GM18951 (cell line): ENCODE results near the gene PLEKHH1.
"Not testable (repeated sequence)": the region's sequence is repeated elsewhere in the genome, so short reads cannot be mapped to it uniquely, and the experiment has no call there.

Experiments used
- POLR2A ChIP-seq: IDR thresholded peaks from 4 replicates; pipeline ENCODE4 v1.6.1; 2011; ENCODE audit warnings: mild to moderate bottlenecking; ENCODE audit not compliant: insufficient read length, insufficient read depth; ENCODE audit errors: extremely low read depth
- in situ Hi-C: fragments of 300-500 bp; cut with MboI; formaldehyde crosslinking; loops from one replicate; pipeline ENCODE4 v1.12.0; 2022; ENCODE audit warnings: low sequenced_read_pairs, mixed read lengths, inconsistent platforms; ENCODE audit not compliant: unreplicated experiment

Gene PLEKHH1

DNA sequence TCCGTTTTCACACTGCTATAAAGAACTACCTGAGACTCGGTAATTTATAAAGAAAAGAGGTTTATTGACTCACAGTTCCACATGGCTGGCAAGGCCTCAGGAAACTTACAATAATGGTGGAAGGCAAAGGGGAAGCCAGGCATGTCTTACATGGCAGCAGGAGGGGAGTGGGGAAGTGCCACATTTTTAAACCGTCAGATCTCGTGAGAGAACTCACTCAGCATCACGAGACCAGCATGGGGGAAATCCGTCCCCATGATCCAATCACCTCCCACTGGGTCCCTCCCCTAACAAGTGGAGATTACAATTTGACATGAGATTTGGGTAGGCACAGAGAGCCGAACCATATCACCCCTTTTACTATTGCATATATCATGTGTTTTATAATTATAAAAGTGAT lies 69.0 kb downstream of the PLEKHH1 start:
- in situ Hi-C loops = no loop called here
- TF ChIP-seq POLR2A = no peak

DNA sequence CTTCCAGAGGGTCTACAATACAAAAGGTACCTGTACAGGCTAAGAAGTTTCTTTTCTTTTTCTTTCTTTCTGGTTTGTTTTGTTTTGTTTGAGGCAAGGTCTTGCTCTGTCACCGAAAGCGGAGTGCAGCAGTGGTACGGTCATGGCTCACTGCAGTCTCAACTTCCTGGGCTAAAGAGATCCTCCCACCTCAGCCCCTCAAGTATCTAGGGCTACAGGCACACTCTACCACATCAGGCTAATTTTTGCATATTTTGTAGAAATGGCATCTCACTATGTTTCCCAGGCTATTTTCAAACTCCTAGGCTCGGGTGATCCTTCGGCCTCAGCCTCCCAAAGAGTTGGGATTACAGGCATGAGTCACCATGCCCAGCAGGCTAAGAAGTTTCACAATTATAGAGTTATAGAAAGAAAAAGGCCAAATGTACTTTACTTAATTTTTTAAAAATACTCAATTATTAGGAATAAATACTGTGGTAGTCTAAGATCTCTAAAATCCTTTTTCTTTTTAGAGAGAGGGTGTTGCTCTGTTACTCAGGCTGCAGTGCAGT lies 70.0 kb downstream of the PLEKHH1 start:
- TF ChIP-seq POLR2A = no peak
- in situ Hi-C loops = no loop called here

DNA sequence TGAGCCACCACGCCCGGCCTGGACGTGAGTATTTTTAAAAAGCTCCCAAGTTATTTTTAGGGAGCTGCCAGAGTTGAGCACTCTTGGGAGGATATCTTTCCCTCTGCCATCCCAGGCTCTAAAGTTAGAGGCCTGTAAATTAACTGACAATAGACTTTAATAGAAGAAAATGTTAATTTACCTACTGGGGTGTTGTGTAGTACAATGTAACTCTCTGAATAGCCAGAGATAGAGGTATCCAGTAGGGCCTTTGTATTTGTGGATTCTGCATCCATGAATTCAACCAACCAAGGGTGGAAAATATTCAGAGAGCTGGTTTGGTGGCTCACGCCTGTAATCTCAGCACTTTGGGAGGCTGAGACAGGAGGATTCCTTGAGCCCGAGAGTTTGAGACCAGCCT lies 74.6 kb downstream of the PLEKHH1 start:
- in situ Hi-C loops = no loop called here
- no peak for TF ChIP-seq POLR2A

DNA sequence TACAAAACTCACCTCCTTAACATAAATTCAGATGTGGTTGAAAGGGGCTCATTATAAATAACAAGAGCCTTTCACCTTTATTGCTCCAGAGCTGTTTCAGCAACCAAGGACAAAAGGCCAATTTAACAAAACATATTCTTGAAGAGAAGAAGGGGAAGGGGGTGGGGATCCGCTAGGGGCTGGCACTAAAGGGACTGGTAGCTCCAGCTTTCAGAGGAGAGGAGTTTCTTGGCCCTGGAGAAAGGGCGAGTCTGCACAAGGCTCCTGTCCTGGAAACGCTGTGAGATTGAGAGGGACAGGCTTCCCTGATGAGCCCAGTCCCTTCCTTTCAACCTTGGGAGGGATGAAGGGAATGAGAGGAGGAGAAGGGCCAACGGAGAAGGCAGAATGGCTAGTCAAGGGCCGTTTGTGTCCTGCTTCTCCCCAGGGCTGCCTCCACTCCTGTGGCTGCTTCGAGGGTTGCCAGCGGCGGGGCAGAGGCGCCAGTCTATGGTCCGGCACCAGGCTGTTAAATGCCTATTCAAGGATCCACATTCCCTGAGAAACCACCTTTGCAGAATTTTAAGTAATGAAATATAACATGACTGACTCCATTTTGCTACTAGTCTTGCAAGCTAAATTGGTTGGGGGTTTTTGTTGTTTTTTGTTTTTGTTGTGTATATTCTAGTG lies 76.7 kb downstream of the PLEKHH1 start:
- in situ Hi-C loops = no loop called here
- no peak for TF ChIP-seq POLR2A

DNA sequence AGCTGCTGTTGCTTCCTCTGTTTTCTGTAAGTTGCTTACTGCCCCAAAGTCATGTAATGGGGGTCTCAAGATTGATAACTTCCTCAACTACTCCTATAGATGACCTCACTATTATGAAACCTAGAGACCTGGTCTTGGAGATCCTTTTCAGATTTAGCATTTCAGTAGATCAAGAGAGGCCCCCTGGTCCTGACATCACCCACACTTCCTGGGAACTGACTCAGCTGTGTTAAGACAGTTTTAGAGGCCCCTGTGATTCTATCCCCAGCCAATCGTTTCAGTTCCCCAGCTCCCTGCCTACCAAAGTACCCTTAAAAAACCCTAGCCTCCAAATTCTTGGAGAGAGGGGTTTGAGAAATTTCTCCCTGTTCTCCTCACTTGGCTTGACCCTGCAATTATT lies 77.4 kb downstream of the PLEKHH1 start:
- in situ Hi-C loops = no loop called here
- TF ChIP-seq POLR2A = no peak

DNA sequence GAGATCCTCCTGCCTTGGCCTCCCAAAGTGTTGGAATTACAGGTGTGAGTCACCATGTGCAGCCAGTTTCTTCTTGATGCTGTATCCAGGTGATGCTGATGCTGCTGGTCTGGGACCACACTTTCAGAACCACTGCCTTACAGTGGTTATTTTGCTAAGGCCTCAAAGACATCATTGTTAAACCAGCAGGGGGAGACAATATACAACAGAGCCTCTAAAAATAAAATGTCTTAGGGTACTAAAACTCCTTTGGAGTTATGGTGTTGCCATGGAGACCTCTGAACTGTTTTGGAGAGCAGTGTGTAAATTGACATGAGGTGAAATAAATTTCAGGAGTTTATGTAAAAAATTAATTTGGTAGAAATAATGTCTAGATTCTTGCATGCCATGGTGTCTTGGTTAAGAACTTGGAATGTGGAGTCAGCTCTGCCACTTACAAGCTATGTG lies 85.5 kb downstream of the PLEKHH1 start:
- in situ Hi-C loops = no loop called here
- no peak for TF ChIP-seq POLR2A

DNA sequence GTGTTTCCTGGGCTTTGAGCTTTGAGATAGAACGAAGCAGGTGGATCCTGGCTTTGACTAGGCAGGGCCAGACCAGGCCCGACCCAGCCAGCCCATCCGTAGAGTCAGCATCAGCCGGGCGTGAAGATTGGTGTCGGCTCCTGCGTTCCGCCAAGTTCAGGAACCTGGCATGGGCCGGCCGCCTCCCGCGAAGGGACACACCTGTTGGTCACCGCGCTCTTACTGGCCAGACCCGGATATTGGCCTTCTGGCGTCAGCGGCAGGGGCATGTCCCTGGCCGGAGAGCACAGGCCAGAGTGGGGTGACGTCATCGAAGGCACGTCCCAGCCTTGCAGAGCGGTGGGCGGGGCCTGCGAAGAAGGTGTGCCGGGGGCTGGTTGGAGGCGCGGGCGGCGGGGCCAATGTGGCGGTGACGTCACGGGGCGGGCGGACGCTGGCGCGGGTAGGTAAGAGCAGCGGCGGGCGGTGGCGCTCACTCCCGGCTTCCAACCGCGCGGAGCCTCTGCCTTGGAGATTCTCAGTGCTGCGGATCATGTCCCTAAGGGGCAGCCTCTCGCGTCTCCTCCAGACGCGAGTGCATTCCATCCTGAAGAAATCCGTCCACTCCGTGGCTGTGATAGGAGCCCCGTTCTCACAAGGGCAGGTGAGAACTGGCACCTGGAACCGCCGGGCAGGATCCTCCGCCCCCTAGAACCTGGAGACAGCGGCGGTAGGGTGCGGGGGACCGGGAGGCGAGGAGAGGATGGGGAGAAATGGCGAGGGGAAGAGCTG lies 86.5 kb downstream of the PLEKHH1 start, which contains the start of gene ARG2:
Gene ARG2, plus strand, starts transcription at position 475 of the 771 bp plus-strand sequence. Its CDS starts 58 bp downstream, at position 533.
- in situ Hi-C loops = no loop called here
- peak; percentile 40 for TF ChIP-seq POLR2A

DNA sequence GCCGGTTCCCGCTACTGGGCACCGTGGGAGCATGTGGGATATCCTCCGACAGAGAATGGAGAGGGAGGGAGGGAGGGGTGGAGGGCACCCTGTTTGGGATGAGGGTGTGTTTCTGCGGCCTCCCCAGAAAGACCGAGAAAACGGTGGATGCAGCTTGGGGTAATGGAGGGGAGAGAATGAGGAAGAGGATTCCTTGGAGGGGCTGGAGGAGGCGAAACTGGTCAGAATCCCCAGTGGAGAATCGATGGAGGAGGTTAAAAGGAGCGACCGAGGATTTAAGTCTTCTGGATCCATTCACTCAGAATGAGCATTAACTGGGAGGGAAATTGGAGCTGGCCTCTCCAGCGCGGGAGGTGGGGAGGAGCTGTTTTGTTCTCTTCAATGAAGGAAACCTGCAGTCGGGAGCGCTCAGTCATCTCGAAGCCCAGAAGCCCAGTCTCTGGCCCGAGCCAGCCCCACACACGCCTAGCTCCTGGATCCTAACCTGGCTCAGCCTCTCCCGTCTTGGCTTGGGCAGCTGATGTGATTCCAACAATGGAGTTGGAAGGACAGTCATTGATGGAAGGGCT lies 87.2 kb downstream of the PLEKHH1 start:
- in situ Hi-C loops = no loop called here
- TF ChIP-seq POLR2A = no peak

DNA sequence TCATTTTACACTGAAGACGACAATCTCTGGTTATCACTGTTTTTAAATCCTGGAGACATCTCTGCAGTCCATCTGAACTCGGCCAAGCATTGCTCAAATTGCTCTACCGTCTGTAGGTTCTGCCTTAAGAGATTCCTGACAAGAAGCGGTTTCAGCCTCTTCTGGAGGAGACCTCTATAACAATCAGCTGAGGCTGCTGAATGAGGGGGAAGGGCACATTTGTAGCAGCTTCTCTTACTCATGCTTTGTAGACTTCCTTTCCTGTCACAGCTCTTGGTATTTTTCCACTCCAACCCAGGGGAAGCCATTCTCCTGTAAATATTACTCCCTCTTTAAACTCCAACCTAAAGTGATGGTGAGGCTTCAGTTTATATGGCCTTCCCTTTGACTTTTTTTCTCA lies 89.6 kb downstream of the PLEKHH1 start:
- no peak for TF ChIP-seq POLR2A
- in situ Hi-C loops = no loop called here

DNA sequence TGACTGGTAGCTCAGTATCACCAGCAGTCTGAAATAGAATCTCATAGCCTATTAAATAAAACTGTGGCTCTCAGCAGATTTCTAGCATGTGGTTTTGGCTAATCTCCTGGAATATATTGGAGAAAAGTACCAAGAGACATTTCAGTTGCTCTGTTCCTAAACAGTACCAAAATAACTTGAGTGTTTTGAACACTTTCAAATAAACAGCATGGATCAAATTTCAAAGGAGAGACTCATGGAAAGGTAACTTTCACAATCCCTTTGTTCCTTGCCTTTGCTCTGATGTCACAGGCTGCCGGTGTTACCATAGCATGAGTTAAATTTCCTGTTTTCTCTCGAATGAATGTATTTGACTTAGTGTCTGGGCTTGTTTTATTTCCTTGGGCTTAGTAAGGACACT lies 90.0 kb downstream of the PLEKHH1 start:
- in situ Hi-C loops = no loop called here
- no peak for TF ChIP-seq POLR2A

DNA sequence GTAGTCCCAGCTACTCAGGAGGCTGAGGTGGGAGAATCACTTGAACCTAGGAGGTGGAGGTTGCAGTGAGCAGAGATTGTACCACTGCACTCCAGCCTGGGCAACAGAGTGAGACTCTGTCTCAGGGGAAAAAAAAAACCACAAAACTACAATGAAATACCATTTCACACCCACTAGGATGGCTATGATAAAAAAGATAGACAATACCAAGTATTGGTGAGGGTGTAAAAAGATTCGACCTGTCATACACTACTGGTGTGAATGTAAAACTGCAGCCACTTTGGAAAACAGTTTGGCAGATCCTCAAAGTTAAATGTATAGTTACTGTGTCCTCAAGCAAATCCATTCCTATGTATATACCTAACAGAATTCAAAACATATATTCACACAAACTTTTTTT lies 93.0 kb downstream of the PLEKHH1 start:
- in situ Hi-C loops = not testable (repeated sequence)

DNA sequence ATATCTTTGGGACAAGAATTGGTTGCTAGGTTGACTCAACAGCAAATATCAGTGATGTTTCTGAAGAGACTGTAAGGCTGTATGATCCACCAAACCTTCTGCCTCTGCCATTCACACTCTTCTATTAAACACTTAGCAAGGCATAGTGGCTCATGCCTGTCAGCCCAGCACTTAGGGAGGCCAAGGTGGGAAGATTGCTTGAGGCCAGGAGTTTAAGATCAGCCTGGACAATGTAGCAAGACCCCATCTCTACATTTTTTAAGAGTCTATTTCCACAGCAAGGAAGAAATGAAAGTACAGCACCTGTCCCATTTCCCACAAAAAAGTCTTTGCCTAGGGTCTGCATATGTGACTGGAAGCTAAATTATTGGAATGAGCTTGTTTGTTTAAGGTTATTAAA lies 94.4 kb downstream of the PLEKHH1 start:
- no peak for TF ChIP-seq POLR2A
- in situ Hi-C loops = no loop called here

DNA sequence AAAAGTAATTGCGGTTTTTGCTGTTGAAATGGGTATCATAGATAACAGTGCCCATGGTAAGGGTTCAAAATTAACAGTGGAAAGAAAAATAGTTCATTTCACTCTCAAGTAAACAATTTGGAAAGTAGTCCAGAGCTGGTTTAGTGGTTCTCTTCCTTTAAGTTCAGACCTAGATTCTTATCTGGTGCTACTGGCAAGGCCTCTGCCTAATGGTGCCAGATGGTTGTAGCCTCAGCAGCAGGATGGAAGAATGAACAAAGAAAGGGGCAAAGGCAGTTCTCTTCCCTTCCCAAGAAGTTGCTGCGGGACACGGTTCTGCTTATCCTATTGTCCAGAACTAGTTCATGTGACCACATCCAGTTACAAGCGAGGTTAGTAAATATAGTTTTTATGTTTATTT lies 97.1 kb downstream of the PLEKHH1 start:
- in situ Hi-C loops = no loop called here
- no peak for TF ChIP-seq POLR2A

DNA sequence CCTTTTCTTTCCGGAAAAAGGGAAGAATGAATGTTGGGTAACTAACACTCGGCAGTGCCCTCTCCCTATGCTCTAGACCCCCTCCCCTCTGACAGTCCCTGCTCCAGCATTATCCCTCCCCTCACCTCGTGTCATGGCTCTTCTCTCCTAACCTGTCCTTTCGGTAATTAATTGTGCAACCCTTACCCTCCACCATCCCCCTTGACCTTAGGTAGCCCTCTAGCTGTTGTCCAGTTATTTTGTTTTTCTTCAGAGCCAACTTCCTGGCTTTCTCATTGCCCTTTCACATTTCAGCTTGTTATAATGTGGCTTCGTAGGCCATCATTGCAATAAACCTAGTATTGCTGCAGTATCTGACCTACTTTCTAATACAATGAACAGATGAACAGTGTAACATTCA lies 97.8 kb downstream of the PLEKHH1 start:
- in situ Hi-C loops = no loop called here
- no peak for TF ChIP-seq POLR2A
